Cardiac muscle cell (in vitro differentiated cells and primary cell): ENCODE results near the gene NES. TPM values are rescaled to one million over a fixed set of nuclear protein-coding genes. Genes with fewer than 3 reads are reported as not detected.
A peak's percentile ranks its signal among the peaks of the same experiment; 100 is the strongest.

Experiments used
- DNase-seq, 2 donors: peaks; one replicate each; pipeline versions ENCODE4 v3.0.0 to v3.0.0-alpha.2; 2010 to 2017; ENCODE audit warnings: low read depth in 1 of 2, low spot score in 1 of 2
- H3K27ac ChIP-seq: fragments of 200-600 bp; sonication (generic); 2 replicates; pipeline ENCODE4 v1.5.1; 2016
- H3K27me3 ChIP-seq: fragments of 200-600 bp; sonication (generic); 2 replicates; pipeline ENCODE4 v1.6.0; 2016; ENCODE audit warnings: control low read depth
- H3K36me3 ChIP-seq: fragments of 200-600 bp; sonication (generic); 2 replicates; pipeline ENCODE4 v1.5.1; 2016; ENCODE audit warnings: control low read depth
- H3K4me1 ChIP-seq: fragments of 200-600 bp; sonication (generic); 2 replicates; pipeline ENCODE4 v1.8.1; 2017; ENCODE audit warnings: low read depth, mild to moderate bottlenecking, mixed run types
- H3K4me3 ChIP-seq: fragments of 200-600 bp; sonication (generic); 2 replicates; pipeline ENCODE4 v1.5.1; 2016; ENCODE audit warnings: mild to moderate bottlenecking
- H3K9me3 ChIP-seq: fragments of 200-600 bp; sonication (generic); 2 replicates; pipeline ENCODE4 v1.5.1; 2017; ENCODE audit warnings: low read depth, mild to moderate bottlenecking, control low read depth
- CTCF ChIP-seq: IDR thresholded peaks from 2 replicates; pipeline ENCODE4 v1.5.1; 2012; ENCODE audit warnings: low read depth, mild to moderate bottlenecking, low read length
- polyA plus RNA-seq: library from polyadenylated mRNA; unstranded; fragments of >200 nt; fragmentation: Nextera tagmentation; extraction: Ambion mirVana; gene quantifications from 2 replicates; pipeline ENCODE4 v1.2.1, GENCODE V29; 2016
- total RNA-seq: library from RNA; depleted of rRNA; stranded (reverse); fragments of >200 nt; gene quantifications from 2 replicates; pipeline ENCODE4 v1.2.3, GENCODE V29; 2016

The NES gene
- total and polyA plus RNA-seq, 2 experiments from 2014 or later, result 86.5 to 391 TPM

GRCh38 chr1:156669794-156670193 lies 7.4 kb downstream of the NES start:
- no peak for TF ChIP-seq CTCF
- Histone ChIP-seq H3K27me3 (no peaks in the 10 kb centered on the region), H3K4me3 (no peak overlapping the region), H3K4me1 (peaks cover 78% of the 10 kb centered on the region), H3K27ac (peak overlapping the region; percentile 100), H3K36me3 (peaks cover 15% of the 10 kb centered on the region), H3K9me3 (no peaks in the 10 kb centered on the region)
- no peak for DNase-seq

- Histone ChIP-seq H3K4me3 (no peak overlapping the region), H3K27ac (peak overlapping the region; percentile 100), H3K4me1 (peaks cover 78% of the 10 kb centered on the region), H3K9me3 (no peaks in the 10 kb centered on the region), H3K27me3 (no peaks in the 10 kb centered on the region), H3K36me3 (peaks cover 12% of the 10 kb centered on the region)
- TF ChIP-seq CTCF, result no peak
- peak in 1 of 2 donors; percentile 40 for DNase-seq
These were observed 8.2 kb downstream of the NES start for GRCh38 chr1:156668801-156669637.

DNA sequence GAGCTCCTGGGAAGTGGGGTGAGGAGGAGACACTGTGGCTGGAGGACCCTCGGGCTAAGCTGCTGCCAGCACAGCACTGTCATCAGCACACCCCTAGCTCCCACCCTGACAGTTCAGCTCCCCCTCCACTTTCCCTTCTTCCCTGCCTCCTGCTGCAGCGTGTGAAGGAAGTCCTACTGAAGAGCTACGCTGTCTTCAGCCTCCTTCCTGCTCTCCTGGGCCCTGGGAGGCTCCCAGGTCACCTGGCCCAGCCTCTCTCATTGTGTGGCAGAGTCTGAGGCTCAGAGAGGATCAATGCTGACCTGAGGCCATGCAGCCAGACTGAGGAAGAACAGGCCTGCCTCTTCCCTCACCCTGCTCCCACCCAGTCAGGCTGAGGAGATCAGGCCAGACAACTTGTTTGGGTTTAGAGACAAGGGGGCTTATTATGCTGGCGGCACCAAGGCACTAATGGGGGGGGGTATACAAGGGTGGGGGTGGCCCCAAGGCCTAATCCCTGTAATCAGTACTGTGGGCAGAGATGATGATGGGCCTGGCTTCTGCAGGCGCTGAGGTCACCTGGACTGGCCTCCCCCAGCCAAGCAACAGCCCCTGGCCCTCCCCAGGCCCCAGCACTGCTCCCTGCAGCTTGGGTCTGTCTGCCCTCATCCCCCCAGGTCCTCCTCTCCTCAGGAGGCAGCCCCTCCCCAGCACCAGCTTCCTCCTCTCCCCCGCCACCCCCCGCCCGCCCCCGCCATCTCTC lies 9.1 kb downstream of the NES start:
- Histone ChIP-seq H3K4me3 (no peak overlapping the region), H3K27ac (peak overlapping the region; percentile 100), H3K9me3 (no peaks in the 10 kb centered on the region), H3K4me1 (peaks cover 80% of the 10 kb centered on the region), H3K27me3 (no peaks in the 10 kb centered on the region), H3K36me3 (peaks cover 12% of the 10 kb centered on the region)
- no peak for TF ChIP-seq CTCF
- no peak for DNase-seq

- DNase-seq, result peak; percentile 26 to 50
- no peak for TF ChIP-seq CTCF
- peaks cover 85% of the 10 kb centered on the region for H3K4me1 ChIP-seq
- no peaks in the 10 kb centered on the region for H3K9me3 ChIP-seq
- no peaks in the 10 kb centered on the region for H3K27me3 ChIP-seq
- peak overlapping the region; percentile 100 for H3K27ac ChIP-seq
- H3K4me3 ChIP-seq, result no peak overlapping the region
- peaks cover 8% of the 10 kb centered on the region for H3K36me3 ChIP-seq
These were observed 9.6 kb downstream of the NES start for GRCh38 chr1:156667610-156667967.

- H3K9me3 ChIP-seq, result no peaks in the 10 kb centered on the region
- peak overlapping the region; percentile 100 for H3K27ac ChIP-seq
- TF ChIP-seq CTCF, result no peak
- no peak overlapping the region for H3K4me3 ChIP-seq
- DNase-seq, result no peak
- H3K36me3 ChIP-seq, result peaks cover 4% of the 10 kb centered on the region
- H3K4me1 ChIP-seq, result peaks cover 91% of the 10 kb centered on the region
- H3K27me3 ChIP-seq, result no peaks in the 10 kb centered on the region
These were observed 10.2 kb downstream of the NES start for GRCh38 chr1:156666862-156667609.
